Measurements from ENCODE around the gene AGAP1.

AGAP1 gene

DNA sequence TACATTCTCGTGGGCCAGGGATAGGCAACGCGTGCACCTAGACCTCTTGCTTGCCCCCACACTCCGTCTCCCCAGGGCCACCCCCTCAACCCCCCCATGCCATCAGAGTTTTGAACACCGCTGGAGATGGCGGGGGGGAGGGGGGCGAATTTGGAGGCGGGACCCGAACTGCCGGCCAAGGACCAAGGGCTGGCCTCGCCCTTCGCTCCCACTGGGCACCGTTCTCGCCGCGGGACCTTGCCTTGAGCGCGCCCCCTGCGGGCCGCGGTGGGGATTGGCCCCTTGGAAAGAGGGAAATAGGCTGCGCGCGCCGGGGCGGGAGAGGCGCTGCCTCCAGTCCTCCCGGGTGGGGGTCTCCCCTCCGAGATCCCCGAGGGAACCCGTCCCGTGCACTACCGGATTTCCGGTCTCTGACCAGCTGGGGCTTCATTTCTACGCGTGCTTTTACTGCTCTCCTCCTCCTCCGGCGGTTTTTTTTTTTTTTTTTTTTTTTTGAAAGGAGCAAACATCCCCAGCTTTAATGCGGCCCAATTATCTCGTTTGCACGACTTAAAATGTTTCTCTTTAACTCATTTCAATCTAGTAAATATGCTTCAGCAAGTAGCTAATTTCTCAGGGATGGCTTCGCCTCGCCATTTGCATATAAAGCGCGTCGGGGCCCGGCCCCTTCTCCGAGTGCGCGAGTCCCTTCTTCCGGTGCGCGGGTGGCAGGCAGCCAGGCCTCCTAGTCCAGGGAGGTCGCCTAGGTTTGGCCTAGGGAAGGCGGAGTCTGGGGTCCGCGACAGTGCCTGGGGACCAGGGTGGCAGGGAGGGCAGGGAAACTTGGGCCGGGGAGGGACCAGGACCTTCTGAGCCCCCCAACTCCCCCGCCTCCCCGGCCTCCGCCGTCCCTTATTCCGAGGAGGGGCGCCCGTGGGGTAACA, 684.4 kb downstream of the AGAP1 start:
- TF ChIP-seq, protein P1, sequence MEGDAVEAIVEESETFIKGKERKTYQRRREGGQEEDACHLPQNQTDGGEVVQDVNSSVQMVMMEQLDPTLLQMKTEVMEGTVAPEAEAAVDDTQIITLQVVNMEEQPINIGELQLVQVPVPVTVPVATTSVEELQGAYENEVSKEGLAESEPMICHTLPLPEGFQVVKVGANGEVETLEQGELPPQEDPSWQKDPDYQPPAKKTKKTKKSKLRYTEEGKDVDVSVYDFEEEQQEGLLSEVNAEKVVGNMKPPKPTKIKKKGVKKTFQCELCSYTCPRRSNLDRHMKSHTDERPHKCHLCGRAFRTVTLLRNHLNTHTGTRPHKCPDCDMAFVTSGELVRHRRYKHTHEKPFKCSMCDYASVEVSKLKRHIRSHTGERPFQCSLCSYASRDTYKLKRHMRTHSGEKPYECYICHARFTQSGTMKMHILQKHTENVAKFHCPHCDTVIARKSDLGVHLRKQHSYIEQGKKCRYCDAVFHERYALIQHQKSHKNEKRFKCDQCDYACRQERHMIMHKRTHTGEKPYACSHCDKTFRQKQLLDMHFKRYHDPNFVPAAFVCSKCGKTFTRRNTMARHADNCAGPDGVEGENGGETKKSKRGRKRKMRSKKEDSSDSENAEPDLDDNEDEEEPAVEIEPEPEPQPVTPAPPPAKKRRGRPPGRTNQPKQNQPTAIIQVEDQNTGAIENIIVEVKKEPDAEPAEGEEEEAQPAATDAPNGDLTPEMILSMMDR (IDR thresholded peaks at IDR 0.05; ENCODE audit: low read depth, low read length, poor library complexity, severe bottlenecking): no peak
- TF ChIP-seq EZH2phosphoT487 (IDR thresholded peaks at IDR 0.05; ENCODE audit: borderline replicate concordance, low read length): no peak
- H3K9me3 ChIP-seq (ENCODE audit: control insufficient read depth, insufficient read depth, low read length): no peaks in the 10 kb centered on the region
- H3K4me3 ChIP-seq (ENCODE audit: low read length): no peak overlapping the region
- H3K9me2 ChIP-seq (replicated peaks; ENCODE audit: control insufficient read depth, low read length): no peaks in the 10 kb centered on the region
- H3K79me2 ChIP-seq (ENCODE audit: control insufficient read depth, low read length): no peaks in the 10 kb centered on the region
- no peak overlapping the region for H3K27ac ChIP-seq (ENCODE audit: low read depth, low read length)
- no peaks in the 10 kb centered on the region for H3K36me3 ChIP-seq (ENCODE audit: control insufficient read depth, low read length)
- H3K4me1 ChIP-seq (ENCODE audit: control insufficient read depth, low read length): no peaks in the 10 kb centered on the region
- H3F3A ChIP-seq (ENCODE audit: control insufficient read depth, insufficient read depth): no peaks in the 10 kb centered on the region
- no peaks in the 10 kb centered on the region for H3K27me3 ChIP-seq (ENCODE audit: control insufficient read depth, low read length)
- no peaks in the 10 kb centered on the region for H4K20me1 ChIP-seq (ENCODE audit: control insufficient read depth, insufficient read depth, low read depth, low read length)
- no peak overlapping the region for H3K4me2 ChIP-seq (ENCODE audit: low read length)

DNA sequence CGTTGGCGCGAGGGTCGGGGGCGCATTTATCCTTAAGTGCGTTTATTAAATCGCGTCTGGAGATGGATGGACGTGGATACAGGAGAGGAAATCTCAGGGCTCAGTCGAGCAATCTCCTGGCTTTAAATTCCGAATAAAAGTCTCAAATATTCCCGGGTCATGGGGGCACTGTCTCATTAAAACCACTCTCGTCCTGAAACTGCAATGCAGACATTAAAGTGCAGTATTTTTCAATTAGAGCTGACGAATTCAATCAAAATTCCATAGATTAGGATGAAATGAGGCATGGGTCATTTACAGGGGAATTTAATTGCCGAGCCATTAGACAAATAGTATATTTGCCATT, 685.0 kb downstream of the AGAP1 start:
- no peaks in the 10 kb centered on the region for H3K79me2 ChIP-seq (ENCODE audit: control insufficient read depth, low read length)
- no peaks in the 10 kb centered on the region for H3K4me1 ChIP-seq (ENCODE audit: control insufficient read depth, low read length)
- no peaks in the 10 kb centered on the region for H3F3A ChIP-seq (ENCODE audit: control insufficient read depth, insufficient read depth)
- no peak for TF ChIP-seq EZH2phosphoT487 (IDR thresholded peaks at IDR 0.05; ENCODE audit: borderline replicate concordance, low read length)
- TF ChIP-seq, protein P1 (IDR thresholded peaks at IDR 0.05; ENCODE audit: low read depth, low read length, poor library complexity, severe bottlenecking): no peak
- H3K36me3 ChIP-seq (ENCODE audit: control insufficient read depth, low read length): no peaks in the 10 kb centered on the region
- no peak overlapping the region for H3K4me2 ChIP-seq (ENCODE audit: low read length)
- H4K20me1 ChIP-seq (ENCODE audit: control insufficient read depth, insufficient read depth, low read depth, low read length): no peaks in the 10 kb centered on the region
- no peak overlapping the region for H3K27ac ChIP-seq (ENCODE audit: low read depth, low read length)
- H3K9me2 ChIP-seq (replicated peaks; ENCODE audit: control insufficient read depth, low read length): no peaks in the 10 kb centered on the region
- no peaks in the 10 kb centered on the region for H3K27me3 ChIP-seq (ENCODE audit: control insufficient read depth, low read length)
- no peak overlapping the region for H3K4me3 ChIP-seq (ENCODE audit: low read length)
- H3K9me3 ChIP-seq (ENCODE audit: control insufficient read depth, insufficient read depth, low read length): no peaks in the 10 kb centered on the region

DNA sequence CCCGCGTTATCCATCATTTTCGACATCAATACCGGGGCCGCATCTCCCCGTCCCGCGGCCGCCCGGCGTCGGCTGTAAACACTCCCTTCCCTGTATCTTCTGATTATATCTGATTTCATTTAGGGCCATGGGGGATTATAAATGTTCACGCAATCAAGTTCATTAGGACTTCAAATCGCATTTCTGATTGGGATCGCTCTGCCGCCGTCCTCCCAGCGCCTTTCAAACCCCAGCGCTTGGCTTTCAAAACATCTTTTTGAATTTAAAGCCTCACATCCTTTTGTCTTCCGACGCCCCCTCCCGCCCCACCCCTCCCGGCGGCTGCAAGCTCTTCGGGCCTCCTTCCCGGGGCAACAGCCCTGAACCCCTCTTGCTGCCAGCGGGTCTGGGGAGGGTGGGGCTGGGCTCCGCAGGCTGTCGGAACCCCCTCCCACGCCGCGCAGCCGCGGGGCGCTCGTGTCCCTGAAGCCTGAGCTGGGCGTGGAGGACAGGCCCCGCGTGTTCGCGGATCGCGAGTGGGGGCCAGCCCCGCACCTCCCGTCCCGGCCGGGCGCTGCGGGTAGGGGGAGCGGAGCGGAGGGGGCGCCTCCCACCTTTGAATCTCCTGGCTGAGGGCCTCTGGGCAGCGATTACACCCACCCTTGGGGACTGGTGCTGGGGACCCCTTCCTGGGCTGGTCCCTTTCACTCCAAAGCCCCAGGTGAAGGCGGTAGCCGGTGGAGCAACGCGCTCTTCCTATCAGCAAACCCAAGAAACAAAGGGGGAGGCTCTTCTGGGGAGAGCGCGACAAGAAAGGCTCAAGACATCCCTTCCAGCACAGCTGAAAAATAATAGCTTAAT, 685.6 kb downstream of the AGAP1 start:
- H3K79me2 ChIP-seq (ENCODE audit: control insufficient read depth, low read length): no peaks in the 10 kb centered on the region
- H3K27ac ChIP-seq (ENCODE audit: low read depth, low read length): no peak overlapping the region
- no peak overlapping the region for H3K4me3 ChIP-seq (ENCODE audit: low read length)
- H4K20me1 ChIP-seq (ENCODE audit: control insufficient read depth, insufficient read depth, low read depth, low read length): no peaks in the 10 kb centered on the region
- no peak overlapping the region for H3K4me2 ChIP-seq (ENCODE audit: low read length)
- no peaks in the 10 kb centered on the region for H3K27me3 ChIP-seq (ENCODE audit: control insufficient read depth, low read length)
- no peaks in the 10 kb centered on the region for H3F3A ChIP-seq (ENCODE audit: control insufficient read depth, insufficient read depth)
- no peaks in the 10 kb centered on the region for H3K36me3 ChIP-seq (ENCODE audit: control insufficient read depth, low read length)
- no peaks in the 10 kb centered on the region for H3K4me1 ChIP-seq (ENCODE audit: control insufficient read depth, low read length)
- TF ChIP-seq, protein P1 (IDR thresholded peaks at IDR 0.05; ENCODE audit: low read depth, low read length, poor library complexity, severe bottlenecking): no peak
- no peak for TF ChIP-seq EZH2phosphoT487 (IDR thresholded peaks at IDR 0.05; ENCODE audit: borderline replicate concordance, low read length)
- H3K9me2 ChIP-seq (replicated peaks; ENCODE audit: control insufficient read depth, low read length): no peaks in the 10 kb centered on the region
- H3K9me3 ChIP-seq (ENCODE audit: control insufficient read depth, insufficient read depth, low read length): no peaks in the 10 kb centered on the region

All from DOHH2 (cell line).